IPS-18a (cell line): ENCODE data around the gene ASCC2.
"Not testable (repeated sequence)": the region's sequence is repeated elsewhere in the genome, so short reads cannot be mapped to it uniquely, and the experiment has no call there.

Source experiments
- H3K27ac ChIP-seq: one replicate; pipeline ENCODE4 v1.5.1; 2013; ENCODE audit warnings: low read length
- H3K27me3 ChIP-seq: one replicate; pipeline ENCODE4 v1.6.1; 2013; ENCODE audit warnings: mild to moderate bottlenecking, low read length; ENCODE audit not compliant: control insufficient read depth, insufficient read depth
- H3K36me3 ChIP-seq: one replicate; pipeline ENCODE4 v1.6.1; 2013; ENCODE audit warnings: low read depth, low read length; ENCODE audit not compliant: control insufficient read depth
- H3K4me1 ChIP-seq: one replicate; pipeline ENCODE4 v1.6.1; 2013; ENCODE audit warnings: low read depth, low read length; ENCODE audit not compliant: control insufficient read depth
- H3K4me3 ChIP-seq: one replicate; pipeline ENCODE4 v1.5.1; 2013; ENCODE audit warnings: low read length
- H3K9ac ChIP-seq: one replicate; pipeline ENCODE4 v1.6.1; 2013; ENCODE audit warnings: mild to moderate bottlenecking, low read length, moderate library complexity
- H3K9me3 ChIP-seq: one replicate; pipeline ENCODE4 v1.6.1; 2013; ENCODE audit warnings: low read depth, low read length; ENCODE audit not compliant: control insufficient read depth

Gene ASCC2

DNA sequence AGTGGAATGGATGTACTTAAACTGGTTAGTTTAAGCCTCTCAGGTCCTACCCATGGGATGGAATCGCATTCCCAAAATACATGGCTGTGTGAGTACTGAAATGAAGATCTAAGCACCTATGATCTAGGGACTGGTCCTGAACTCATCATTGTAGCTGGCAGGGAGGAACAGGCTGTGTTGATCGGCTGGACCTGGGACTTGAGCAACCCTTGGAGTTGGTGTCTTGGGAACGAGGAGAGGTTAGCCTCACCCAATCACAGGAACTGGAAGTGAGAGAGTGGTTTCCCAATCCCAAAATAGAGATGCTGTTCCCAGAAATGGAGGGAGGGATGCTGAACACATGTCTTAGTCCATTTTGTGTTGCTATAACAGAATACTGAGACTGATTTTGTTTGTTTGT, 16.4 kb upstream of the ASCC2 start:
- Histone ChIP-seq H3K27ac (no peak overlapping the region), H3K4me3 (no peak overlapping the region), H3K9ac (no peak overlapping the region), H3K36me3 (no peaks in the 10 kb centered on the region), H3K27me3 (no peaks in the 10 kb centered on the region), H3K9me3 (no peaks in the 10 kb centered on the region), H3K4me1 (no peaks in the 10 kb centered on the region)

DNA sequence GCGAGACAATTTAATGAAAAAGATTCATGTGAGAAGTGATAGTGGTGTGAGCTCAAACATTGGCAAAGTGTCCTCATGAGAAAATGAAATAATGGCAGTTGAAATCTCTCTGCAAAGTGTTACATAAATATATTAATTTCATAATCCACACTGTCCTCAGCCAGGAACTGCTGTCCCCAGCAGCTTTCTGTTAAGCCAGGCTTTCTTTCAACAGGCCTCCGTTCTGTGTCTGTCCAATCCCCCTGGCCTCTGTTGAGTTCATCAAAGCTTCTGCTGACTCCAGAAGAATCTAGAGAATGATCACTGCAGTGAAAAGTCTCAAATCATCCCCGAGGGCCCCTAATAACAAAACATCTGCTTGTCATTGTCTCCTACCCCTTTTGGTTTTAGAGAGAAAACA, 10.0 kb upstream of the ASCC2 start:
- Histone ChIP-seq H3K9me3 (no peaks in the 10 kb centered on the region), H3K27me3 (no peaks in the 10 kb centered on the region), H3K27ac (no peak overlapping the region), H3K4me3 (no peak overlapping the region), H3K9ac (no peak overlapping the region), H3K4me1 (no peaks in the 10 kb centered on the region), H3K36me3 (no peaks in the 10 kb centered on the region)

DNA sequence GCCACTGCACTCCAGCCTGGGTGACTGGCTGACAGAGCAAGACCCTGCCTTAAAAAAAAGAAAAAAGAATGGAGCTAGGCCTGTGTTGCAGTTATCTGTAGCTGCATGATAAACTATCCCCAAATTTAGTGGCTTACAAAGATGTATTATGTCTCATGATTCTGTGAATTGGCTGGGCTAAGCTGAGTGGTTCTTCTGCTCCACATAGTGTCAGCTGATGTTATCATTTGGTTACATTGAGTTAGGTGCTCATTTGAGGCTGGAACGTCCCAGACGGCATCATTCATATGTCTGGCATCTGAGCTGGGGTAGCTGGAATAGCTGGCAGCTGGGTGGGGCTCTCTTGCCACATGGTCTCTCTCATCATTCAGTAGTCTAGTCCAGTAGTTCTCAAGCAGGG, 8.2 kb upstream of the ASCC2 start:
- Histone ChIP-seq H3K9me3 (no peaks in the 10 kb centered on the region), H3K4me1 (no peaks in the 10 kb centered on the region), H3K4me3 (no peak overlapping the region), H3K36me3 (no peaks in the 10 kb centered on the region), H3K27me3 (no peaks in the 10 kb centered on the region), H3K27ac (no peak overlapping the region), H3K9ac (no peak overlapping the region)

DNA sequence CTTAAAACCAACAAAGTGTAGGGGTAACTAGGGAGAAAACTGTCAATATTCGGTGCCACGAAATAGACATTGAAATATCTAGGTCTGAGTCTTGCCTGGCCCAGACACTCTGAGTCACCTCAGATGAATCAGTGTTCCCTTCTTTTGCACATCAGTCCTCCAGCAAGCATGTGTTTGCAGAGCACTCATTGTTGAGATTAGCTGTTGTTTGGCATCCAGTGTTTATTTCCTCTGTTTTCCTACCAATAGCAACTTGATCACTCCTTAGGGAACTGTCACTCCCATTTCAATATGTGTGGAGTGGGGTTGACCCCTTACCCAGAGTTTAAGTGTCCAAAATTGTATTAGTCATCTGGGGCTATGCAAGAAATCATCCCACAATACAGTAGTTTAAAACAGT, 4.7 kb upstream of the ASCC2 start:
- no peak overlapping the region for H3K27ac ChIP-seq

DNA sequence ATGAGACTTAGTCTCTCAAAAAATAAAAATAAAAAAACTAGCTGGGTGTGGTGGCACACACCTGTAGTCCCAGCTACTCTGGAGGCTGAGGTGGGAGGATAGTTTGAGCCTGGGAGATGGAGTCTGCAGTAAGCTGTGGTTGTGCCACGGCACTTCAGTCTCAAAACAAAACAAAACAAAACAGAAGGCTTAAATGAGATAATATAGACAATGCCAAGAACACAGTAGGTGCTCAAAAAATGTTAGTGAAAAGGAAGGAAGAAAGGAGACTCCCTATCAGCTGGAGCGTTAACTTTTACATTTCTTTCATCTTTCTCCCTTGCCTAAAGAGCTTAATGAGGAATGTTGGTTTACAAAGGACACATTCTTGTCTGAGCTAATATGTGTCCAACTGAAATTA, 4.1 kb upstream of the ASCC2 start:
- Histone ChIP-seq H3K4me1 (no peaks in the 10 kb centered on the region), H3K27me3 (no peaks in the 10 kb centered on the region), H3K9ac (no peak overlapping the region), H3K9me3 (no peaks in the 10 kb centered on the region), H3K4me3 (no peak overlapping the region), H3K36me3 (no peaks in the 10 kb centered on the region), H3K27ac (no peak overlapping the region)

More for the DNA sequence above, 4.7 kb upstream of the ASCC2 start:
- Histone ChIP-seq H3K9ac (no peak overlapping the region), H3K27me3 (no peaks in the 10 kb centered on the region), H3K9me3 (no peaks in the 10 kb centered on the region), H3K4me1 (no peaks in the 10 kb centered on the region), H3K36me3 (no peaks in the 10 kb centered on the region), H3K4me3 (no peak overlapping the region)

DNA sequence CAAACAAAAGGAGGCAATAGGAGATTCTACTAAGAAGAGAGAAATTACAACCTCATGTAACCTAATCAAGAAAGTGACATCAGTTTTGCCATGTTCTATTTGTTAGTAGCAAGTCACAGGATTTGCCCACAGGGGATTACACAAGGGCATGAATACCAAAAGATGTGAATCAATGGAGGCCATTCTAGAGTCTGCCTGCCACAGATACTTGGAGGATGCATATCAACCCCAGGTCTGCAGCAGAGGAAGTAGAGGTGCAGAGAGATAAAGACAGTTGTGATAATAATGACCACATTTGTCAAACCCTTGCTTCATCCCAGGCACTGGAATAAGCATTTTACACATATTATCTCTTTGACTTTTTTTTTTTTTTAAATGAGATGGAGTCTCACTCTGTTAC, 2.4 kb upstream of the ASCC2 start:
- H3K36me3 ChIP-seq, result no peaks in the 10 kb centered on the region
- no peaks in the 10 kb centered on the region for H3K9me3 ChIP-seq
- H3K9ac ChIP-seq, result no peak overlapping the region
- no peaks in the 10 kb centered on the region for H3K27me3 ChIP-seq
- H3K27ac ChIP-seq, result no peak overlapping the region
- H3K4me3 ChIP-seq, result no peak overlapping the region
- H3K4me1 ChIP-seq, result no peaks in the 10 kb centered on the region

DNA sequence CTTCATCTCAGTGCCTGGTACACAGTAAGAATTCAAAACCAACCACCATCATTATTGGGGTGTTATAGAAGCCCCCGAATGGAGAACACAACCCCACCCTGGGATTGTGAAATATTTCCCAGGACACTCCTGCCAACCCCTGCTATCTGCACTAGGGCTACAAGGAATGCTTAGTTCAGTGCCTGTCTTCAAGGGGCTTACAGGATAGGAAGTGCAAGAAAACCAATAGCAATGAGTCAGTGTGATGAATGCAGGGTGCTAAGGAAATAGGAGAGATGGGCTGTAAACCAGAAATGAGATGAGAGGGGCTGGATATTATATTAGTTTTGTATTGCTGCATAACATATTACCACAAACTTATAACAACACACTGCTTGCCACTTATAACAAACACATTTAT, 965 bp upstream of the ASCC2 start:
- Histone ChIP-seq H3K9me3 (no peaks in the 10 kb centered on the region), H3K27ac (no peak overlapping the region), H3K9ac (no peak overlapping the region)

DNA sequence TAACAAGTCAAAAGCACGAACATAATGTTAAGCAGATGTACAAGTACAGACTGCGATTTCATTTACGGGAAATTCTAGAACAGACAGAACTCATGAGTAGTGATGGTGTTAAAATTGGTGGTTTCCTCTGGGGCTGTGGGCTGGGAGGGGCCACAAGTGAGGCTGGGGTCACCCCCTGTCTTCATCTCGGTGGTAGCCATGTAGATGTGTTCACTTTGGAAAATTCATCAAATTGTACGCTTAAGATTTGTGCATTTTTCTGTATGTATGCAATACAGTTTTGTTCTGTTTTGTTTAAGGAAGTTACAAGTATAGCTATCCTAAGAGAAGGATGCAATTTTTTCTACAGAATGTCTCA, 504 bp upstream of the ASCC2 start:
- H3K9ac ChIP-seq, result no peak overlapping the region
- peak overlapping the region; percentile 25 for H3K27ac ChIP-seq
- no peaks in the 10 kb centered on the region for H3K36me3 ChIP-seq
- H3K4me1 ChIP-seq, result no peaks in the 10 kb centered on the region
- peak overlapping the region; percentile 79 for H3K4me3 ChIP-seq
- no peaks in the 10 kb centered on the region for H3K27me3 ChIP-seq
- H3K9me3 ChIP-seq, result no peaks in the 10 kb centered on the region

More for the DNA sequence above, 965 bp upstream of the ASCC2 start:
- H3K4me3 ChIP-seq, result no peak overlapping the region
- H3K36me3 ChIP-seq, result no peaks in the 10 kb centered on the region
- H3K4me1 ChIP-seq, result no peaks in the 10 kb centered on the region
- no peaks in the 10 kb centered on the region for H3K27me3 ChIP-seq

DNA sequence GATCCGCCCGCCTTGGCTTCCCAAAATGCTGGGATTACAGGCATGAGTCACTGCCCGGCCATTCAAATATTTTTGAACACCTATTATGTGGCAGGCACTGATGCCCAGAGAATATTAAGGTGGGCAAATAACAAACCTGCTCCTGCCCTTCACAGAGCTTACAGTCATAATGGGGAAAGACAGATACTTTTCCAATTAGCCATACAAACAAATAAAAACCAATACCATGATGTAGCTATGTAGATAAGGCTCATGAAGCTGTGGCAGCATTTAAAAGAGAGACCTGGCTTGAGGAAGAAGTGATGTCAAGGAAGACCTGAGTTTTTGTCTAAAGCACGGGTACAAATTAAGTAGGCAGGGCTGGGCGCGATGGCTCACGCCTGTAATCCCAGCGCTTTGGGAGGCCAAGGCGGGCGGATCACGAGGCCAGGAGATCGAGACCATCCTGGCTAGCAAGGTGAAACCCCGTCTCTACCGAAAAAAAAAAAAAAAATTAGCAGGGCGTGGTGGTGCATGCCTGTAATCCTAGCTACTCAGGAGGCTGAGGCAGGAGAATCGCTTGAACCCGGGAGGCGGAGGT, 1.2 kb downstream of the ASCC2 start:
- H3K4me1 ChIP-seq, H3K4me3 ChIP-seq, H3K9me3 ChIP-seq, H3K9ac ChIP-seq, H3K27me3 ChIP-seq, H3K36me3 ChIP-seq, H3K27ac ChIP-seq: not testable (repeated sequence)

DNA sequence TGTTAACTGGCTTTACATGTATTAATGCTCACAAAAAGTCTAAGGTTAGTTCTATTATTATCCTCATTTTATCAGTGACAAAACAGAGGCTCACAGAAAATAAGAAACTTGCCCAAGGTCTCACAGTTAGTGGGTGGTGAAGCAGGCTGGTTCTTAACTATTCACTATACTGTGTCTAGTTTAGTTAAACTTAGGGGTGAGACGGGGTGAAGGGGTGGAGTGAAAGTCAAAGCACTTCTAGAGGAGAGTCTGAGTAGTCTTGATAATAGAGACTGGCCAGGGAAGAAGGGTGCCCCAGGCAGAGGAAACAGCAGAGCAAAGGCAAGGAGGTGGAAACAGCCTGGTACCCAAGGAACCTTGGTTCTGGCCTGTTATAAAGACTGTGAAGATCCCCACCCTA, 4.0 kb downstream of the ASCC2 start:
- Histone ChIP-seq H3K4me1 (no peaks in the 10 kb centered on the region), H3K4me3 (no peak overlapping the region), H3K9me3 (no peaks in the 10 kb centered on the region), H3K9ac (no peak overlapping the region), H3K36me3 (no peaks in the 10 kb centered on the region), H3K27me3 (no peaks in the 10 kb centered on the region), H3K27ac (no peak overlapping the region)

DNA sequence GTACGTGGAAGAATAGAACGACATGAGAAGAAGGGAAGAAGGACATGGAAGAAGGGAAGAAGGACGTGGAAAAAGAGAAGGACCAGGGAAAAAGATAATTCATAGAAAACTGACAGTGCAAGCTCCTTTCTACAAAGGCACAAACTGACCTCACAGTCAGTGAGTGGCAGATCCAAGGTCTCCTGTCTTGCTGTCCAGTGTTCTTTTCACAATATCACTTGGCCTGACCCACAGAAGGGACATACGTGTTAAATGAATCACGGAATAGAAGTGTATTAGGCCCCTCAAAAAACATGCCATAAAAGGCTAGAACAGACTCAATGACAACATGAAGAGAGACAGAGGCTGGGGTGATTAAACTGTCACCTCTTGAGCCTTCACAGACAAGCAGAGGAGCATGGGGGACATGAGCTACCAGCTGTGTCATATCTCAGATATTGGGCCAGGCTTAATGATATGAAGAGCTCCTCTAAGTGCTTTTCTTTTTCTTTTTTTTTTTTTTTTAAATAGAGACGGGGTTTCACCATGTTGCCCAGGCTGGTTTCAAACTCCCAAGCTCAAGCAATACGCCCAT, 4.6 kb downstream of the ASCC2 start:
- H3K9me3 ChIP-seq, result no peaks in the 10 kb centered on the region
- H3K4me3 ChIP-seq, result no peak overlapping the region
- no peaks in the 10 kb centered on the region for H3K27me3 ChIP-seq
- H3K27ac ChIP-seq, result no peak overlapping the region
- no peaks in the 10 kb centered on the region for H3K36me3 ChIP-seq
- no peak overlapping the region for H3K9ac ChIP-seq
- no peaks in the 10 kb centered on the region for H3K4me1 ChIP-seq

DNA sequence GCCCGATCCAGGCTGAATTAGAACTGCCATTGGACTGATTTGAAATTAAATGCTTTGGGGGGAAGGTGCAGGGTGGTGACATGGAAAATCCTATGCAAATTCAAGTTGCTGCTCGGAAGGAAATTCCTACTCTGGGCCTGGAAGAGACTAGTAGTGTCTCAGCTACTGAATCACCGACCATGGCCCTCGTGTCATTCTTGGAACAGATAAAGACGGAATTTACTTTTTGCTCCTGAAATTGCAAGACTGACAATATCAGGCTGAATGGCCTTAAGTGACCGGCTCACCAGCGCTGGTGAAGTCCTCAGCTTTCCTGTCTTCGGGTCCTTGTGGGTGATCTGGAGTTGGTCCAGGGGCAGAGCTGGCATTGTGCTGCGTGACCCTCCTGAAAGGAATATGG, 6.1 kb downstream of the ASCC2 start:
- H3K27ac ChIP-seq, result no peak overlapping the region
- no peaks in the 10 kb centered on the region for H3K36me3 ChIP-seq
- H3K27me3 ChIP-seq, result no peaks in the 10 kb centered on the region
- H3K9me3 ChIP-seq, result no peaks in the 10 kb centered on the region
- H3K9ac ChIP-seq, result no peak overlapping the region
- no peak overlapping the region for H3K4me3 ChIP-seq
- H3K4me1 ChIP-seq, result no peaks in the 10 kb centered on the region
